ENCODE measurements around the gene PBX3. TPM values are rescaled to one million over a fixed set of nuclear protein-coding genes. Genes with fewer than 3 reads are reported as not detected.

Gene PBX3
- total RNA-seq, 6 experiments from 2014 or later: 13.0 to 20.2 (median 15.0) TPM

- intact Hi-C loops (cut with DNase I): no loop called here
- Histone ChIP-seq H3K27me3 (no peaks in the 10 kb centered on the region), H3K9me3 (no peaks in the 10 kb centered on the region), H3K4me3 (no peak overlapping the region), H3K36me3 (no peaks in the 10 kb centered on the region), H3K4me1 (peaks cover 0 to 5% (median 0%) of the 10 kb centered on the region in 4 donors), H3K27ac (no peak overlapping the region)
- no peak for ATAC-seq
- no peak for DNase-seq
- TF ChIP-seq POLR2A (IDR thresholded peaks at IDR 0.05) (no peak), CTCF (IDR thresholded peaks at IDR 0.05) (no peak)
Measured at GRCh38 chr9:125912667-125913066, 165.5 kb downstream of the PBX3 start.

- intact Hi-C loops (cut with DNase I): no loop called here
- 41% methylated on average over 2 of the region's 2 CpGs for WGBS (ENCODE audit: insufficient coverage, low coverage, low lambda C conversion rate, missing lambda C conversion rate)
- no peak for ATAC-seq
- Histone ChIP-seq H3K27me3 (no peaks in the 10 kb centered on the region), H3K9me3 (no peaks in the 10 kb centered on the region), H3K4me3 (no peak overlapping the region), H3K4me1 (peaks cover 0 to 5% (median 0%) of the 10 kb centered on the region in 4 donors), H3K27ac (no peak overlapping the region), H3K36me3 (no peaks in the 10 kb centered on the region)
- TF ChIP-seq POLR2A (IDR thresholded peaks at IDR 0.05) (no peak), CTCF (IDR thresholded peaks at IDR 0.05) (no peak)
- DNase-seq: no peak
Measured at GRCh38 chr9:125913551-125913950, 166.4 kb downstream of the PBX3 start.

- intact Hi-C loops (cut with DNase I): no loop called here
- no peak overlapping the region for H3K4me3 ChIP-seq
- ATAC-seq (no peak), DNase-seq (no peak)
- peaks cover 0 to 5% (median 0%) of the 10 kb centered on the region in 4 donors for H3K4me1 ChIP-seq
- 100% methylated on average over 1 of the region's 1 CpG for WGBS (ENCODE audit: insufficient coverage, low coverage, low lambda C conversion rate, missing lambda C conversion rate)
- no peaks in the 10 kb centered on the region for H3K9me3 ChIP-seq
- no peak for TF ChIP-seq CTCF (IDR thresholded peaks at IDR 0.05)
- TF ChIP-seq POLR2A (IDR thresholded peaks at IDR 0.05): no peak
- H3K27ac ChIP-seq: no peak overlapping the region
- no peaks in the 10 kb centered on the region for H3K36me3 ChIP-seq
- no peaks in the 10 kb centered on the region for H3K27me3 ChIP-seq
Measured at GRCh38 chr9:125914411-125914810, 167.2 kb downstream of the PBX3 start.

- intact Hi-C loops (cut with DNase I): no loop called here
- Histone ChIP-seq H3K36me3 (no peaks in the 10 kb centered on the region), H3K4me3 (no peak overlapping the region), H3K27me3 (no peaks in the 10 kb centered on the region), H3K4me1 (peaks cover 0 to 5% (median 0%) of the 10 kb centered on the region in 4 donors), H3K27ac (no peak overlapping the region), H3K9me3 (no peaks in the 10 kb centered on the region)
- no peak for ATAC-seq
- TF ChIP-seq CTCF (IDR thresholded peaks at IDR 0.05) (no peak), POLR2A (IDR thresholded peaks at IDR 0.05) (no peak)
- 95% methylated on average over 4 of the region's 8 CpGs for WGBS (ENCODE audit: insufficient coverage, low coverage, low lambda C conversion rate, missing lambda C conversion rate)
- no peak for DNase-seq
Measured at GRCh38 chr9:125915606-125916005, 168.4 kb downstream of the PBX3 start.

- H3K27me3 ChIP-seq: no peaks in the 10 kb centered on the region
- no peaks in the 10 kb centered on the region for H3K36me3 ChIP-seq
- H3K9me3 ChIP-seq: no peaks in the 10 kb centered on the region
- DNase-seq (no peak), ATAC-seq (no peak)
- intact Hi-C loops (cut with DNase I): no loop called here
- H3K4me1 ChIP-seq: no peaks in the 10 kb centered on the region
- no peak for TF ChIP-seq CTCF (IDR thresholded peaks at IDR 0.05)
- no peak for TF ChIP-seq POLR2A (IDR thresholded peaks at IDR 0.05)
- no peak overlapping the region for H3K27ac ChIP-seq
- H3K4me3 ChIP-seq: no peak overlapping the region
Measured at GRCh38 chr9:125919565-125919964, 172.4 kb downstream of the PBX3 start.
